GM23248 (cell line): Measurements from ENCODE around the gene VSTM1. TPM values are rescaled to one million over a fixed set of nuclear protein-coding genes. Genes with fewer than 3 reads are reported as not detected.

Source experiments
- DNase-seq: peaks from one replicate; pipeline ENCODE4 v3.0.0-alpha.2; 2015
- H2AFZ ChIP-seq: fragments of 200-600 bp; sonication (generic); 2 replicates; pipeline ENCODE4 v1.6.1; 2016; ENCODE audit warnings: antibody characterized with exemption
- H3F3A ChIP-seq: fragments of 200-600 bp; sonication (generic); 2 replicates; pipeline ENCODE4 v1.6.1; 2016; ENCODE audit warnings: mild to moderate bottlenecking, antibody characterized with exemption, mixed run types; ENCODE audit not compliant: insufficient read depth
- H3K27ac ChIP-seq: fragments of 200-600 bp; sonication (generic); 2 replicates; pipeline ENCODE4 v1.5.1; 2016; ENCODE audit warnings: mild to moderate bottlenecking
- H3K27me3 ChIP-seq: fragments of 200-600 bp; sonication (generic); replicated peaks from 2 replicates; pipeline ENCODE4 v1.6.1; 2016; ENCODE audit warnings: mild to moderate bottlenecking; ENCODE audit not compliant: insufficient read depth
- H3K36me3 ChIP-seq: fragments of 200-600 bp; sonication (generic); 2 replicates; pipeline ENCODE4 v1.6.1; 2016; ENCODE audit warnings: low read depth, mild to moderate bottlenecking
- H3K4me1 ChIP-seq: fragments of 200-600 bp; sonication (generic); 2 replicates; pipeline ENCODE4 v1.6.1; 2016; ENCODE audit warnings: mild to moderate bottlenecking; ENCODE audit not compliant: insufficient read depth
- H3K4me2 ChIP-seq: fragments of 200-600 bp; sonication (generic); one replicate; pipeline ENCODE4 v1.6.1; 2016; ENCODE audit warnings: mild to moderate bottlenecking; ENCODE audit not compliant: unreplicated experiment
- H3K4me3 ChIP-seq: fragments of 200-600 bp; sonication (generic); 2 replicates; pipeline ENCODE4 v1.5.1; 2016; ENCODE audit warnings: mild to moderate bottlenecking
- H3K79me2 ChIP-seq: fragments of 200-600 bp; sonication (generic); 2 replicates; pipeline ENCODE4 v1.6.1; 2016; ENCODE audit warnings: mild to moderate bottlenecking; ENCODE audit not compliant: insufficient read depth
- H3K9ac ChIP-seq: fragments of 200-600 bp; sonication (generic); 2 replicates; pipeline ENCODE4 v1.6.1; 2016; ENCODE audit warnings: mild to moderate bottlenecking
- H3K9me2 ChIP-seq: fragments of 200-600 bp; sonication (generic); 2 replicates; pipeline ENCODE4 v1.6.1; 2016; ENCODE audit warnings: mixed run types, mild to moderate bottlenecking, moderate library complexity; ENCODE audit not compliant: insufficient read depth
- H3K9me3 ChIP-seq: fragments of 200-600 bp; sonication (generic); one replicate; pipeline ENCODE4 v1.6.1; 2017; ENCODE audit warnings: low read depth
- H4K20me1 ChIP-seq: fragments of 200-600 bp; sonication (generic); 2 replicates; pipeline ENCODE4 v1.6.0; 2016; ENCODE audit not compliant: insufficient read depth
- EZH2 ChIP-seq: fragments of 200-600 bp; sonication (generic); IDR thresholded peaks from 2 replicates; pipeline ENCODE4 v1.6.1; 2018; ENCODE audit warnings: antibody characterized with exemption, mild to moderate bottlenecking; ENCODE audit not compliant: insufficient read depth, poor library complexity, severe bottlenecking
- EZH2phosphoT487 ChIP-seq: fragments of 200-600 bp; sonication (generic); IDR thresholded peaks from 2 replicates; pipeline ENCODE4 v1.6.1; 2018; ENCODE audit warnings: antibody characterized with exemption, moderate library complexity, mild to moderate bottlenecking, low read depth; ENCODE audit not compliant: insufficient read depth
- WGBS, 2 experiments: methylation state at CpG; one replicate each; pipeline ENCODE4 v1.1.6; 2015 to 2017; ENCODE audit warnings: low lambda C conversion rate in 2 of 2, low coverage in 1 of 2; ENCODE audit errors: missing lambda C conversion rate in 2 of 2; 5-methylcytosine and 5-hydroxymethylcytosine counted together
- in situ Hi-C: fragments of 300-500 bp; cut with MboI; formaldehyde crosslinking; loops from 2 replicates; pipeline ENCODE4 v1.15.0; 2020
- polyA plus RNA-seq: library from polyadenylated mRNA; unstranded; fragments of >200 nt; fragmentation: Nextera tagmentation; extraction: Ambion mirVana; gene quantifications from 2 replicates; pipeline ENCODE4 v1.2.1, GENCODE V29; 2016
- total RNA-seq: library from RNA; depleted of rRNA; stranded (reverse); fragments of >200 nt; shearing (Covaris generic); gene quantifications from 2 replicates; pipeline ENCODE4 v1.2.3, GENCODE V29; 2014

Gene VSTM1
- total and polyA plus RNA-seq, 2 experiments from 2014 or later = not detected

DNA sequence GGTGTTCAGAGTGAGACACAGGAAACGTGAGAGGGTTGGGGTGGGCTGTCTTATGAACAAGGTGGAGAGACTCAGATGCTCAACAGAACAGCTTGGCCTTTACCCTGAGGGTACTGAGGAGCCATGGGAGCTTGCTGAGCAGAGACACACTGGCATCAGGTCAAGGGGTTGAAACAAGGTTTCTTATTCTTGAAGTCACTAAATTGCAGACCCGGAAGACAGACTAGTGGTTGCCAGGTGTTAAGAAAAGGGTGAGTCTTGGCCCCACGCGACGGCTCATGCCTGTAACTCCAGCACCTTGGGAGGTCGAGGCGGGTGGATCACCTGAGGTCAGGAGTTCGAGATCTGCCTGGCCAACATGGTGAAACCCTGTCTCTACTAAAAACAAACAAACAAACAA is 49.8 kb downstream of the VSTM1 start:
- no peak for TF ChIP-seq EZH2
- TF ChIP-seq EZH2phosphoT487 = no peak
- H3K9ac ChIP-seq = no peak overlapping the region
- no peak overlapping the region for H3K27ac ChIP-seq
- H3K79me2 ChIP-seq = no peaks in the 10 kb centered on the region
- H3K9me3 ChIP-seq = no peaks in the 10 kb centered on the region
- H3K4me1 ChIP-seq = peaks cover 3% of the 10 kb centered on the region
- in situ Hi-C loops = no loop called here
- no peaks in the 10 kb centered on the region for H3K9me2 ChIP-seq
- no peak overlapping the region for H3K4me3 ChIP-seq
- H2AFZ ChIP-seq = no peak overlapping the region
- no peaks in the 10 kb centered on the region for H4K20me1 ChIP-seq
- H3K27me3 ChIP-seq = no peaks in the 10 kb centered on the region
- no peak overlapping the region for H3K4me2 ChIP-seq
- WGBS, 2 experiments = 64 to 75% methylated on average over 8 of the region's 8 CpGs
- H3K36me3 ChIP-seq = no peaks in the 10 kb centered on the region
- H3F3A ChIP-seq = 0 out of 2 replicates have a peak, but pooled peaks cover 1% of the 10 kb centered on the region
- DNase-seq = no peak

DNA sequence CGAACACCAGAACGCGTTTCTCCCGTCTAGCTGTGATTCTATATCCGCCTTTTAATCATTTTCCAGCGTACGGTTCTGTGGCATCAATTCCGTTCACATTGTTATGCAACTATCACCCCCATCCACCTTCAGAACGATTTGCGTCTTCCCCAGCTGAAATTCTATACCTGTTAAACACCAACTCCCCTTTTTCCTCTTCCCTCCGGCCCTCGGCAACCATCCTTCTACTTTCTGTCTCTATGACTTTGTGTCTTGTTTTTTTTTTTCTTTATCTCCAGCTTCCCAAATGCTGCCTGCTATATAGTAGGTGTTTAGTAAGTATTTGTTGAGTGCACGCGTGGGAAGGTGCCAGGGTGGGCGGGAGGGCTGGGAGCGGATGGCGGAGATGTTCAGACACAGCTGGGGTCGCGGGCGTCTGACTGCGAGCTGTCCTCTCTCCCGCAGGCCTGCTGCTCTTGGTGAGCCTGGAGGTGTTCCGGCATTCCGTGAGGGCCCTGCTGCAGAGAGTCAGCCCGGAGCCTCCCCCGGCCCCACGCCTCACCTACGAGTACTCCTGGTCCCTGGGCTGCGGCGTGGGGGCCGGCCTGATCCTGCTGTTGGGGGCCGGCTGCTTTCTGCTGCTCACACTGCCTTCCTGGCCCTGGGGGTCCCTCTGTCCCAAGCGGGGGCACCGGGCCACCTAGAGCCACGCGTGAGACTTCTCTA is 52.0 kb downstream of the VSTM1 start:
- Histone ChIP-seq H3K9me3 (no peaks in the 10 kb centered on the region), H3K4me2 (no peak overlapping the region), H3K9ac (no peak overlapping the region), H4K20me1 (no peaks in the 10 kb centered on the region), H3K36me3 (no peaks in the 10 kb centered on the region), H3F3A (0 out of 2 replicates have a peak, but pooled peaks cover 6% of the 10 kb centered on the region), H3K27ac (no peak overlapping the region), H3K4me3 (no peak overlapping the region), H2AFZ (no peak overlapping the region), H3K79me2 (no peaks in the 10 kb centered on the region), H3K4me1 (peaks cover 10% of the 10 kb centered on the region; the same call in 1 of the 2 replicates), H3K9me2 (no peaks in the 10 kb centered on the region), H3K27me3 (no peaks in the 10 kb centered on the region)
- in situ Hi-C loops = no loop called here
- WGBS, 2 experiments = 18 to 21% methylated on average over 32 to 35 of the region's 36 CpGs
- no peak for TF ChIP-seq EZH2phosphoT487
- TF ChIP-seq EZH2 = no peak
- no peak for DNase-seq

DNA sequence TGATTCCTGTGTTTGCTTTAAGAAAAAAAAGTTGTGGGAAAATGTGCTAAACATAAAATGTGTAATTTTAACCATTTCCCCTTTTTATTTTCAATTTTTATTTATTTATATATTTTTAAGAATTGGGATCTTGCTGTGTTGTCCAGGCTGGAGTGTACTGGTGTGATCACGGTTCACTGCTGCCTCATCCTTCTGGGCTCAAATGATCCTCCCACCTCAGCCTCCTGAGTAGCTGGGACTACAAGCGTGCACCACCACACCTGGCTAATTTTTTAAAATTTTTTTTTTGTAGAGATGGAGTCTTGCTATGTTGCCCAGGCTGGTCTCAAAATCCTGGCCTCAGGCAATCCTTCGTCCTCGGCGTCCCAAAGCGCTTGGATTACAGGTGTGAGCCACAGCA is 53.2 kb downstream of the VSTM1 start:
- in situ Hi-C loops = no loop called here
- Histone ChIP-seq H3K4me2 (no peak overlapping the region), H3K9me3 (no peaks in the 10 kb centered on the region), H3K9ac (no peak overlapping the region), H2AFZ (no peak overlapping the region), H3K9me2 (no peaks in the 10 kb centered on the region), H3K27ac (no peak overlapping the region), H3K79me2 (no peaks in the 10 kb centered on the region), H3K36me3 (no peaks in the 10 kb centered on the region), H3K4me1 (peaks cover 10% of the 10 kb centered on the region; the same call in 1 of the 2 replicates), H3K4me3 (no peak overlapping the region), H3F3A (0 out of 2 replicates have a peak, but pooled peaks cover 6% of the 10 kb centered on the region), H4K20me1 (no peaks in the 10 kb centered on the region), H3K27me3 (no peaks in the 10 kb centered on the region)
- TF ChIP-seq EZH2phosphoT487 = no peak
- TF ChIP-seq EZH2 = no peak
- 93 to 94% methylated on average over 6 of the region's 6 CpGs for WGBS, 2 experiments
- no peak for DNase-seq

DNA sequence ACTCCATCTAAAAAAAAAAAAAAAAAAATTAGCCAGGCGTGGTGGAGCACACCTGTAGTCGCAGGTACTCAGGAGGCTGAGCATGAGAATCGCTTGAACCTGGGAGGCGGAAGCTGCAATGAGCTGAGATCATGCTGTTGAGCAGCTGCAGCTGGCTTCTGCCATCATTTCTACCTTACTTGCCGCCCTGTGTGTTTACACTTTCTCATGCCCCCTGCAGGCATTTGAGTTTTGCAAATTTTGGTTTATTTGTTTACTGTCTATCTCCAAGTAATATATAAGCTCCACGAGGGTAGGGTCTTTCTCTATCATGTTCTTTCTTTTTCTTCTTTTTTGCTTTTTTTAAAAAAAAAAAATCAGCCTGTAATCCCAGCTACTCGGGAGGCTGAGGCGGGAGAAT is 54.3 kb downstream of the VSTM1 start:
- Histone ChIP-seq H3K79me2 (no peaks in the 10 kb centered on the region), H4K20me1 (no peaks in the 10 kb centered on the region), H3K4me2 (no peak overlapping the region), H3K9me2 (no peaks in the 10 kb centered on the region), H3K9me3 (no peaks in the 10 kb centered on the region), H3K36me3 (no peaks in the 10 kb centered on the region), H3K4me1 (peaks cover 10% of the 10 kb centered on the region; the same call in 1 of the 2 replicates), H3K9ac (no peak overlapping the region), H3K4me3 (no peak overlapping the region), H3K27ac (no peak overlapping the region), H2AFZ (no peak overlapping the region), H3F3A (0 out of 2 replicates have a peak, but pooled peaks cover 6% of the 10 kb centered on the region), H3K27me3 (no peaks in the 10 kb centered on the region)
- no peak for DNase-seq
- in situ Hi-C loops = no loop called here
- TF ChIP-seq EZH2phosphoT487 (no peak), EZH2 (no peak)
- WGBS, 2 experiments = 82 to 85% methylated on average over 8 of the region's 8 CpGs
